ENCODE measurements around the gene ZNF608. TPM values are rescaled to one million over a fixed set of nuclear protein-coding genes. Genes with fewer than 3 reads are reported as not detected.

The ZNF608 gene
- total and polyA plus RNA-seq, 5 donors from 2014 or later = 0.30 TPM; not detected in 4

- no peak overlapping the region for H3K4me3 Mint-ChIP-seq
- H3K27ac ChIP-seq (ENCODE audit: insufficient read depth, low read length, poor library complexity, severe bottlenecking) = no peak overlapping the region
- H3K9me3 ChIP-seq (ENCODE audit: control insufficient read depth in 2 of 2, low read length in 2 of 2) = no peaks in the 10 kb centered on the region
- no peaks in the 10 kb centered on the region for H3K36me3 ChIP-seq (ENCODE audit: control insufficient read depth, insufficient read depth, low read length)
- H3K27me3 Mint-ChIP-seq = no peaks in the 10 kb centered on the region
- ATAC-seq (ENCODE audit: low read depth in 2 of 2) (no peak), DNase-seq (no peak)
- H3K9me3 Mint-ChIP-seq = peaks cover 0 to 12% (median 2%) of the 10 kb centered on the region in 7 donors
- H3K4me3 ChIP-seq (ENCODE audit: low read depth, low read length) = no peak overlapping the region
- H3K27me3 ChIP-seq (ENCODE audit: control insufficient read depth, insufficient read depth, low read length) = no peaks in the 10 kb centered on the region
- no peaks in the 10 kb centered on the region for H3K4me1 Mint-ChIP-seq
- H3K36me3 Mint-ChIP-seq = no peaks in the 10 kb centered on the region
- H3K4me1 ChIP-seq (ENCODE audit: control insufficient read depth, insufficient read depth, low read length, poor library complexity, severe bottlenecking) = no peaks in the 10 kb centered on the region
- no peak overlapping the region for H3K27ac Mint-ChIP-seq
Measured at GRCh38 chr5:124697933-124698591, 48.4 kb downstream of the ZNF608 start.

GRCh38 chr5:124697501-124697900, 48.9 kb downstream of the ZNF608 start:
- Mint-ChIP-seq H3K4me3 (no peak overlapping the region), H3K27ac (no peak overlapping the region), H3K36me3 (no peaks in the 10 kb centered on the region), H3K4me1 (no peaks in the 10 kb centered on the region), H3K9me3 (peaks cover 0 to 12% (median 2%) of the 10 kb centered on the region in 7 donors), H3K27me3 (no peaks in the 10 kb centered on the region)
- Histone ChIP-seq H3K9me3 (ENCODE audit: control insufficient read depth in 2 of 2, low read length in 2 of 2) (no peaks in the 10 kb centered on the region), H3K4me3 (ENCODE audit: low read depth, low read length) (no peak overlapping the region), H3K27me3 (ENCODE audit: control insufficient read depth, insufficient read depth, low read length) (no peaks in the 10 kb centered on the region), H3K36me3 (ENCODE audit: control insufficient read depth, insufficient read depth, low read length) (no peaks in the 10 kb centered on the region), H3K4me1 (ENCODE audit: control insufficient read depth, insufficient read depth, low read length, poor library complexity, severe bottlenecking) (no peaks in the 10 kb centered on the region), H3K27ac (ENCODE audit: insufficient read depth, low read length, poor library complexity, severe bottlenecking) (no peak overlapping the region)
- DNase-seq (no peak), ATAC-seq (ENCODE audit: low read depth in 2 of 2) (no peak)

GRCh38 chr5:124696898-124697297, 49.5 kb downstream of the ZNF608 start:
- no peaks in the 10 kb centered on the region for H3K36me3 Mint-ChIP-seq
- no peak overlapping the region for H3K27ac Mint-ChIP-seq

More at GRCh38 chr5:124696898-124697297, 49.5 kb downstream of the ZNF608 start:
- ATAC-seq (ENCODE audit: low read depth in 2 of 2) (no peak), DNase-seq (no peak)
- H3K4me1 Mint-ChIP-seq = no peaks in the 10 kb centered on the region
- Histone ChIP-seq H3K4me1 (ENCODE audit: control insufficient read depth, insufficient read depth, low read length, poor library complexity, severe bottlenecking) (no peaks in the 10 kb centered on the region), H3K27ac (ENCODE audit: insufficient read depth, low read length, poor library complexity, severe bottlenecking) (no peak overlapping the region), H3K9me3 (ENCODE audit: control insufficient read depth in 2 of 2, low read length in 2 of 2) (no peaks in the 10 kb centered on the region), H3K36me3 (ENCODE audit: control insufficient read depth, insufficient read depth, low read length) (no peaks in the 10 kb centered on the region), H3K4me3 (ENCODE audit: low read depth, low read length) (no peak overlapping the region), H3K27me3 (ENCODE audit: control insufficient read depth, insufficient read depth, low read length) (no peaks in the 10 kb centered on the region)
- H3K27me3 Mint-ChIP-seq = no peaks in the 10 kb centered on the region
- peaks cover 0 to 12% (median 2%) of the 10 kb centered on the region in 7 donors for H3K9me3 Mint-ChIP-seq
- H3K4me3 Mint-ChIP-seq = no peak overlapping the region
